SU-DHL-6 (cell line): ENCODE data around the gene IFITM2.

Experiments used
- CTCF ChIP-seq: fragments of 200-600 bp; sonication (generic); IDR thresholded peaks from one replicate; pipeline ENCODE4 v1.5.1; 2017; ENCODE audit warnings: antibody characterized with exemption, mild to moderate bottlenecking, low read length, moderate library complexity; ENCODE audit not compliant: insufficient read depth, poor library complexity, severe bottlenecking
- EZH2phosphoT487 ChIP-seq: fragments of 200-600 bp; sonication (generic), shearing (Covaris generic); conservative IDR thresholded peaks from 2 replicates; pipeline ENCODE4 v1.6.1; 2018; ENCODE audit warnings: mild to moderate bottlenecking, antibody characterized with exemption, low read length, moderate library complexity, mixed read lengths

GRCh38 chr11:287821-288477, 19.7 kb upstream of the IFITM2 start:
- TF ChIP-seq EZH2phosphoT487, result no peak
- TF ChIP-seq CTCF, result no peak
